Kidney (tissue), 14 donors: Measurements from ENCODE around the gene CBY1. TPM values are rescaled to one million over a fixed set of nuclear protein-coding genes. Genes with fewer than 3 reads are reported as not detected.

Experiments
- DNase-seq, 5 donors: peaks; one replicate each; pipeline ENCODE4 v3.0.0-alpha.2; 2013 to 2020
- FAIRE-seq: peaks from 2 replicates; lab custom pipeline; 2012; peaks lifted over from hg19 to GRCh38; lab: Jason Lieb, UNC
- H3K27ac ChIP-seq, 2 donors: one replicate each; pipeline ENCODE4 v1.7.0; 2013; ENCODE audit warnings: low read depth in 2 of 2, low read length in 2 of 2, inconsistent platforms in 1 of 2
- H3K27me3 ChIP-seq: one replicate; pipeline ENCODE4 v1.7.1; 2013; ENCODE audit warnings: low read length, inconsistent platforms; ENCODE audit not compliant: control insufficient read depth, insufficient read depth
- H3K36me3 ChIP-seq, 3 donors: one replicate each; pipeline versions ENCODE4 v1.7.0 to v1.7.1; 2013; ENCODE audit warnings: low read length in 3 of 3, control low read depth in 1 of 3, inconsistent platforms in 1 of 3; ENCODE audit not compliant: insufficient read depth in 3 of 3, control insufficient read depth in 2 of 3
- H3K4me1 ChIP-seq, 3 donors: one replicate each; pipeline versions ENCODE4 v1.7.0 to v1.7.1; 2013; ENCODE audit warnings: low read length in 3 of 3, inconsistent platforms in 1 of 3, low read depth in 1 of 3; ENCODE audit not compliant: control insufficient read depth in 2 of 3, insufficient read depth in 2 of 3
- H3K4me3 ChIP-seq, 3 donors: one replicate each; pipeline versions ENCODE4 v1.7.0 to v1.8.1; 2013; ENCODE audit warnings: low read length in 3 of 3, control low read depth in 1 of 3, inconsistent platforms in 1 of 3
- H3K9ac ChIP-seq, 3 donors: one replicate each; pipeline versions ENCODE4 v1.7.0 to v1.7.1; 2013; ENCODE audit warnings: low read length in 3 of 3, control low read depth in 1 of 3, inconsistent platforms in 1 of 3
- H3K9me3 ChIP-seq, 3 donors: one replicate each; pipeline versions ENCODE4 v1.7.0 to v1.7.1; 2013; ENCODE audit warnings: low read length in 3 of 3, control low read depth in 1 of 3, inconsistent platforms in 1 of 3; ENCODE audit not compliant: control insufficient read depth in 2 of 3, insufficient read depth in 1 of 3
- CTCF ChIP-seq: IDR thresholded peaks from 3 replicates; pipeline ENCODE4 v1.5.1; 2012; ENCODE audit warnings: mild to moderate bottlenecking, moderate library complexity, borderline replicate concordance; ENCODE audit not compliant: insufficient read depth; ENCODE audit errors: extremely low read depth
- intact Hi-C: fragments of 100-400 bp; cut with DNase I; formaldehyde crosslinking; loops from one replicate; pipeline ENCODE4 v1.11.1; 2022
- polyA plus RNA-seq: library from polyadenylated mRNA; stranded (reverse); fragments of 350-450 nt; fragmentation: Illumina TruSeq; extraction: RNeasy Lipid Tissue Mini Kit (QIAGEN cat#74804); gene quantifications from one replicate; pipeline ENCODE4 v1.2.3, GENCODE V29; 2014; ENCODE audit warnings: low read depth, low replicate concordance; ENCODE audit not compliant: insufficient read depth
- total RNA-seq: library from RNA; stranded (reverse); fragmentation: NEBNext Ultra II Directional; extraction: Animal tissue kit (Norgen Biotek cat#: 25700); gene quantifications from one replicate; pipeline ENCODE4 v1.2.1, GENCODE V29; 2021
- donor health status: control.
- donor health status: control.
- donor health status: control.
- donor health status: control.
- donor health status: control.
- donor health status: DM: yes; HTN: yes; CAD: no.
- donor health status: Normal renal cell carcinoma (clear cell type).

CBY1 gene
- total and polyA plus RNA-seq, 2 donors from 2014 or later = 36.0 to 67.2 TPM

- peak overlapping the region; percentile 76 to 94 (median 89) for H3K9ac ChIP-seq
- no peak for TF ChIP-seq CTCF
- no peaks in the 10 kb centered on the region for H3K36me3 ChIP-seq
- no peaks in the 10 kb centered on the region for H3K9me3 ChIP-seq
- H3K27ac ChIP-seq = peak overlapping the region in 1 of 2 donors; percentile 98
- intact Hi-C loops = no loop called here
- no peak for FAIRE-seq
- H3K27me3 ChIP-seq = no peaks in the 10 kb centered on the region
- H3K4me3 ChIP-seq = peak overlapping the region; percentile 81 to 93 (median 91)
- peaks cover 2 to 12% (median 7%) of the 10 kb centered on the region in 3 donors for H3K4me1 ChIP-seq
- no peak for DNase-seq
Observed at GRCh38 chr22:38655519-38656255, 751 bp upstream of the CBY1 start.

- Histone ChIP-seq H3K9me3 (no peaks in the 10 kb centered on the region), H3K36me3 (no peaks in the 10 kb centered on the region), H3K27ac (peak overlapping the region in 1 of 2 donors; percentile 97), H3K4me3 (peak overlapping the region; percentile 81 to 93 (median 91)), H3K27me3 (no peaks in the 10 kb centered on the region), H3K4me1 (peaks cover 2 to 12% (median 7%) of the 10 kb centered on the region in 3 donors), H3K9ac (peak overlapping the region; percentile 76 to 94 (median 81))
- DNase-seq = peak in 2 of 5 donors; percentile 37 to 52
- TF ChIP-seq CTCF = no peak
- intact Hi-C loops = no loop called here
- no peak for FAIRE-seq
Observed at GRCh38 chr22:38657045-38657909, 839 bp downstream of the CBY1 start.

GRCh38 chr22:38674888-38675287 lies 18.4 kb downstream of the CBY1 start:
- Histone ChIP-seq H3K4me1 (no peaks in the 10 kb centered on the region), H3K36me3 (peaks cover 3 to 15% (median 5%) of the 10 kb centered on the region in 3 donors), H3K4me3 (no peak overlapping the region), H3K9me3 (no peaks in the 10 kb centered on the region), H3K27ac (no peak overlapping the region), H3K9ac (no peak overlapping the region), H3K27me3 (no peaks in the 10 kb centered on the region)
- no peak for FAIRE-seq
- intact Hi-C loops = no loop called here
- no peak for DNase-seq
- TF ChIP-seq CTCF = no peak
